Activated B cell treated with CpG ODN at 0.5 μM for 24 hours (primary cell): ENCODE results near the gene RPL13A. TPM values are rescaled to one million over a fixed set of nuclear protein-coding genes. Genes with fewer than 3 reads are reported as not detected.

Source experiments
- ATAC-seq: fragments of 200-7000 bp; cut with Tn5 transposase; one replicate; pipeline ENCODE4 v1.10.0; 2021; ENCODE audit warnings: low read depth, mild to moderate bottlenecking, moderate library complexity
- CTCF ChIA-PET: fragments of 350-600 bp; sonication (Branson Sonifier 250); formaldehyde crosslinking; loops from one replicate; lab custom pipeline; 2021; ENCODE audit warnings: antibody characterized with exemption; lab: Charles Lee
- POLR2A ChIA-PET: fragments of 350-600 bp; sonication (Branson Sonifier 250); formaldehyde crosslinking; loops from one replicate; lab custom pipeline; 2021; ENCODE audit warnings: antibody characterized with exemption; lab: Charles Lee
- DNase-seq: peaks from one replicate; pipeline ENCODE4 v3.0.0; 2022
- H3K27ac Mint-ChIP-seq: one replicate; pipeline ENCODE4 v1.8.0; 2020; ENCODE audit warnings: mixed read lengths
- H3K27me3 Mint-ChIP-seq: one replicate; pipeline ENCODE4 v1.8.0; 2021; ENCODE audit warnings: mixed read lengths
- H3K36me3 Mint-ChIP-seq: one replicate; pipeline ENCODE4 v1.8.0; 2021; ENCODE audit warnings: low read depth, mixed read lengths
- H3K4me1 Mint-ChIP-seq: one replicate; pipeline ENCODE4 v1.8.0; 2021; ENCODE audit warnings: mixed read lengths
- H3K4me3 Mint-ChIP-seq: one replicate; pipeline ENCODE4 v1.8.0; 2020; ENCODE audit warnings: mild to moderate bottlenecking, mixed read lengths
- H3K9me3 Mint-ChIP-seq: one replicate; pipeline ENCODE4 v1.8.0; 2020; ENCODE audit warnings: mixed read lengths
- CTCF ChIP-seq: fragments of 200-600 bp; IDR thresholded peaks from one replicate; pipeline ENCODE4 v1.8.0; 2022; ENCODE audit warnings: antibody characterized with exemption, mild to moderate bottlenecking
- intact Hi-C: fragments of 100-400 bp; cut with micrococcal nuclease; formaldehyde crosslinking; loops from one replicate; pipeline ENCODE4 v1.15.1; 2024
- total RNA-seq: library from RNA; stranded (reverse); gene quantifications from 2 replicates; pipeline ENCODE4 v1.2.3, GENCODE V29; 2022

RPL13A gene
- total RNA-seq, 1 donor from 2014 or later: 6,642 TPM

GRCh38 chr19:49506575-49507105 lies 19.2 kb downstream of the RPL13A start:
- peak; percentile 53 for DNase-seq
- intact Hi-C loops: loop anchor here (1.0 kb wide), 2 partner anchors 41 to 64 kb away; no protein-coding TSS in a partner anchor
- H3K27ac Mint-ChIP-seq: peak overlapping the region; percentile 25
- ChIA-PET CTCF (interaction anchor here (0.8 to 2.8 kb wide), 6 partner anchors 28 to 170 kb away, joined by 3 to 20 read pairs (median 4); partner anchors contain the start of gene FLT3LG), POLR2A (interaction anchor here (1.0 to 1.5 kb wide), 4 partner anchors 39 to 172 kb away, joined by 3 to 7 read pairs (median 4); partner anchors contain the start of genes BCL2L12 and IRF3)
- no peaks in the 10 kb centered on the region for H3K27me3 Mint-ChIP-seq
- peaks cover 28% of the 10 kb centered on the region for H3K4me1 Mint-ChIP-seq
- no peaks in the 10 kb centered on the region for H3K9me3 Mint-ChIP-seq
- H3K4me3 Mint-ChIP-seq: no peak overlapping the region
- no peaks in the 10 kb centered on the region for H3K36me3 Mint-ChIP-seq
- peak; percentile 58 for TF ChIP-seq CTCF
- peak; percentile 85 for ATAC-seq

- intact Hi-C loops: no loop called here
- no peak for ATAC-seq
- POLR2A ChIA-PET: interaction anchor here (0.6 to 1.5 kb wide), 5 partner anchors 11 to 170 kb away, joined by 3 to 5 read pairs (median 3); partner anchors contain the start of gene RPS11
These were observed 20.5 kb downstream of the RPL13A start for GRCh38 chr19:49507803-49508494.

GRCh38 chr19:49512970-49513745 lies 25.8 kb downstream of the RPL13A start:
- Mint-ChIP-seq H3K27ac (peak overlapping the region; percentile 85), H3K4me1 (peaks cover 36% of the 10 kb centered on the region), H3K27me3 (no peaks in the 10 kb centered on the region), H3K4me3 (peak overlapping the region; percentile 85), H3K36me3 (peaks cover 6% of the 10 kb centered on the region), H3K9me3 (no peaks in the 10 kb centered on the region)
- ChIA-PET CTCF (interaction anchor here (1.2 to 1.8 kb wide), 2 partner anchors 34 to 168 kb away, joined by 5 to 7 read pairs; no protein-coding TSS in a partner anchor), POLR2A (interaction anchor here (0.5 to 1.9 kb wide), 20 partner anchors 9 to 872 kb away, joined by 3 to 8 read pairs (median 4); partner anchors contain the start of genes NOSIP, PIH1D1, RCN3 and RRAS)
- DNase-seq (peak; percentile 53), ATAC-seq (peak; percentile 81)
- TF ChIP-seq CTCF: no peak
- intact Hi-C loops: loop anchor here (2.0 kb wide), 2 partner anchors 14 to 22 kb away; no protein-coding TSS in a partner anchor

More at GRCh38 chr19:49507803-49508494, 20.5 kb downstream of the RPL13A start:
- Mint-ChIP-seq H3K4me1 (peaks cover 26% of the 10 kb centered on the region), H3K9me3 (no peaks in the 10 kb centered on the region), H3K4me3 (no peak overlapping the region), H3K27ac (peak overlapping the region; percentile 18), H3K36me3 (no peaks in the 10 kb centered on the region), H3K27me3 (no peaks in the 10 kb centered on the region)
- CTCF ChIA-PET: interaction anchor here (2.1 to 3.3 kb wide), 3 partner anchors 39 to 62 kb away, joined by 14 to 20 read pairs (median 17); no protein-coding TSS in a partner anchor
- DNase-seq: no peak
- no peak for TF ChIP-seq CTCF

- H3K36me3 Mint-ChIP-seq: peaks cover 6% of the 10 kb centered on the region
- DNase-seq: no peak
- no peak for ATAC-seq
- peak overlapping the region; percentile 82 for H3K4me3 Mint-ChIP-seq
- ChIA-PET CTCF (interaction anchor here (1.2 to 1.8 kb wide), 2 partner anchors 33 to 167 kb away, joined by 5 to 7 read pairs; no protein-coding TSS in a partner anchor), POLR2A (interaction anchor here (0.5 to 1.9 kb wide), 8 partner anchors 18 to 126 kb away, joined by 3 to 6 read pairs (median 4); partner anchors contain the start of genes NOSIP, PIH1D1 and RRAS)
- H3K4me1 Mint-ChIP-seq: peaks cover 35% of the 10 kb centered on the region
- H3K9me3 Mint-ChIP-seq: no peaks in the 10 kb centered on the region
- TF ChIP-seq CTCF: no peak
- H3K27me3 Mint-ChIP-seq: no peaks in the 10 kb centered on the region
- intact Hi-C loops: loop anchor here (2.0 kb wide), 2 partner anchors 13 to 21 kb away; no protein-coding TSS in a partner anchor
- peak overlapping the region; percentile 81 for H3K27ac Mint-ChIP-seq
These were observed 26.3 kb downstream of the RPL13A start for GRCh38 chr19:49513746-49514118.
